Adrenal gland (tissue), 5 donors: ENCODE measurements around the gene FLVCR1.

Experiments used
- POLR2A ChIP-seq, 2 donors: fragments of 450-650 bp; IDR thresholded peaks; one replicate each; pipeline ENCODE4 v1.6.1; 2017; ENCODE audit warnings: antibody characterized with exemption in 2 of 2, mild to moderate bottlenecking in 2 of 2, moderate library complexity in 1 of 2
- TF ChIP-seq, protein P1 (sequence below), 6 experiments: fragments of 450-650 bp in 4 of 6; fragments of 200-600 bp in 2 of 6; sonication (generic) in 1 of 6; IDR thresholded peaks; 1 replicate in 5 of 6; 2 replicates in 1 of 6; pipeline versions ENCODE4 v1.5.1 to v1.8.0; 2016 to 2021; ENCODE audit warnings: antibody characterized with exemption in 6 of 6, mild to moderate bottlenecking in 2 of 6, moderate library complexity in 1 of 6
- donor health status: DM: no; HTN: no; CAD: no.

- TF ChIP-seq, protein P1, sequence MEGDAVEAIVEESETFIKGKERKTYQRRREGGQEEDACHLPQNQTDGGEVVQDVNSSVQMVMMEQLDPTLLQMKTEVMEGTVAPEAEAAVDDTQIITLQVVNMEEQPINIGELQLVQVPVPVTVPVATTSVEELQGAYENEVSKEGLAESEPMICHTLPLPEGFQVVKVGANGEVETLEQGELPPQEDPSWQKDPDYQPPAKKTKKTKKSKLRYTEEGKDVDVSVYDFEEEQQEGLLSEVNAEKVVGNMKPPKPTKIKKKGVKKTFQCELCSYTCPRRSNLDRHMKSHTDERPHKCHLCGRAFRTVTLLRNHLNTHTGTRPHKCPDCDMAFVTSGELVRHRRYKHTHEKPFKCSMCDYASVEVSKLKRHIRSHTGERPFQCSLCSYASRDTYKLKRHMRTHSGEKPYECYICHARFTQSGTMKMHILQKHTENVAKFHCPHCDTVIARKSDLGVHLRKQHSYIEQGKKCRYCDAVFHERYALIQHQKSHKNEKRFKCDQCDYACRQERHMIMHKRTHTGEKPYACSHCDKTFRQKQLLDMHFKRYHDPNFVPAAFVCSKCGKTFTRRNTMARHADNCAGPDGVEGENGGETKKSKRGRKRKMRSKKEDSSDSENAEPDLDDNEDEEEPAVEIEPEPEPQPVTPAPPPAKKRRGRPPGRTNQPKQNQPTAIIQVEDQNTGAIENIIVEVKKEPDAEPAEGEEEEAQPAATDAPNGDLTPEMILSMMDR (IDR thresholded peaks at IDR 0.05), result no peak
- TF ChIP-seq POLR2A (IDR thresholded peaks at IDR 0.05), result no peak
Measured at GRCh38 chr1:212828395-212828794, 29.7 kb upstream of the FLVCR1 start.
